M059J (cell line): ENCODE measurements around the gene OR6P1. TPM values are rescaled to one million over a fixed set of nuclear protein-coding genes. Genes with fewer than 3 reads are reported as not detected.

Experiments used
- DNase-seq: peaks from one replicate; pipeline ENCODE4 v3.0.0-alpha.2; 2012; ENCODE audit warnings: low read depth
- total RNA-seq: library from RNA; depleted of rRNA; stranded (reverse); fragments of >200 nt; shearing (Covaris generic); gene quantifications from 2 replicates; pipeline ENCODE4 v1.2.3, GENCODE V29; 2014; rRNA removed

The OR6P1 gene, protein sequence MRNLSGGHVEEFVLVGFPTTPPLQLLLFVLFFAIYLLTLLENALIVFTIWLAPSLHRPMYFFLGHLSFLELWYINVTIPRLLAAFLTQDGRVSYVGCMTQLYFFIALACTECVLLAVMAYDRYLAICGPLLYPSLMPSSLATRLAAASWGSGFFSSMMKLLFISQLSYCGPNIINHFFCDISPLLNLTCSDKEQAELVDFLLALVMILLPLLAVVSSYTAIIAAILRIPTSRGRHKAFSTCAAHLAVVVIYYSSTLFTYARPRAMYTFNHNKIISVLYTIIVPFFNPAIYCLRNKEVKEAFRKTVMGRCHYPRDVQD
- not detected in 2 replicates for total RNA-seq

DNA sequence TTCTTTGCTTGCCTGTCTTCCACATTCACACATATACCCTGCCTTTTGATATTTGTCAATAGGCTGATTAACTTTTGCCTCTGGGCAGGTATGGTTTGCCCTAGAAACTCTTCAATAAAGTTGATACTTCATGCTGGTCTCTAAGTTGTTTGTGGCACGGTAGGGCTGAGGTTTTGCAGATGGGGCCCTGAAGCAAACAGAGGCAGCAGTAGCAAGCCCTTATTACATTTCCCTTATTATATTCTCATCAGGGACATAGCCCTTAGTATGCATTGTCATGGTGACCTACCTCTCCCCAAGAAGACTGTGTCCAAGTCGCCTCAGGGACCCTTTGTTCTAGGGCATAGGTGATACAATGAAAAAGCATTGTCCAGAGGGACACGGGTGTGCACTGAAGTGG is at the start of gene OR6P1:
Gene OR6P1, minus strand, starts transcription at position 101 of the 400 bp plus-strand sequence. CDS start 6,976 bp downstream, outside the sequence.
- no peak for DNase-seq

DNA sequence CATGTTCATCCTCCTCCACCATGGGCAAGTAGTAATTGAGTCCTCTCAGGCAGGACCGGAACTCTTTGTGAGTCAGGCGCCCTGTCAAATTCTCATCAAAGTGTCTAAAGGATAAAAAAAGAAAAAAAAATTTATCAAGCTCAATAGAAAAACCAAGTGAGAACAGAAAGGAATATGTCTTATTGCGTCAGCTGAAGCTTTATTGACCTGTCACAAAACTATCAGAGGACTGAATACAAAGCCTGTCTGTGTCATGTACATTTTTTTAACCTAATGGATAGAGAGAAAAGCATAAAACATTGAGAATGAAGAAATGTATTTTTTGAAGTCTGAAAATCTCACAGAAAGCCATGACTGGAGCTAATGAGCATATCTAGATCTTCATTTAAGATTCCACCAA is 43.4 kb upstream of the OR6P1 start:
- DNase-seq = no peak

DNA sequence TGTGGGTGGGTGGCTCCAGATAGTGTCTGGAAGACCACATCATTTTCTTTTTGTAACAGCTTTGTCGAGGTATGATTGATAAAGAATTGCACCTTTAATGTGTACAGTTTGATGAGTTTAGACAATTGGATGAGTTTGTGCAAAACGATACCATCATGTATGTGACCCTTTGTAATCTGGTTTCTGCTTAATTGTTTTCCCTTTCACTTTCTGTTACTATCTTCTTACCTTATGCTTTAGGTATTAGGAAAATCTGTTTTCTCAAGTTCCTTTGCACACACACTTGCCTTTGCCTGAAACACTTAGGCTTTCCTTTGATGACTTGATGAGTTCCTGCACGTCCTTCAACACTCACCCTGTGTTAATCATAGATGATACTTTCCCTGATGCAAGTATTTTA is 41.5 kb upstream of the OR6P1 start:
- no peak for DNase-seq

DNA sequence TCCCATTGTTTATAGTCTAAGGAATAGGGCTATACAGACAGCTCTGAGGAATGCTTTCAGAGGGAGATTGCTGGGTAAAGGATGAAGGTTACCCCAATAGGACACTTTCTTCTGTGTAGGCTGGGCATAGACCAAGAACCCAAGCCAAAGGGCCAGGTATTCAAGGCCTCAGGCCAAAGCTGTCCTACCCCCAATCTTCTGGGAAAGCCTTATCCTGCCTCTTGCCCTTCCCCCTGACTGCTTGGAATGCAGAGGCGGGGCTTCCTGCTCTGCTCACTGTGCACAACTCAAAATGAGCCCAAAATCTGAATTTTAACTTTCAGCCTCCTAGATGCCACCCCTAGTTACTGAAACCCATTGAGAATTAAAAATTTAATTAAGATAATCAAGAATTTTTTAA is 36.9 kb upstream of the OR6P1 start:
- no peak for DNase-seq

DNA sequence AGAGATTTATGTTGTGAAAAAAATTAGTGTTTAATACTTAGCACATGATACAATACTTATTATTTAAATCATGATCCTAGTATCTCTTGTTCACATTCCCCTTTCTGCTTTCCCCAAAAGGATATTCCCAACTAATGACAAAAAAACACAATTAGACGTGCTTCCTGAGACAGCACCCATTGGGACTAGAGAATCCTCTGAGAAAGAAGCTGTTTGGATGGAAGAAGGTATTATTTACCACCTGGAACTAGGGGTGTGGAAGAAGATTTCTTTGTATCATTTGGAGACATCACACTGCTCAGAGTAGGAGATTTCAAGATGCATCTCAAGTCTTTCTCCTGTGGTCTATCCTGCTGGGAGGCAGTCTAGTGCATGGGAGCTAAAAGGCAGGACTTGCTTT is 34.6 kb upstream of the OR6P1 start, which contains the start of gene OR10Z1:
Gene OR10Z1, plus strand, starts transcription at position 301 of the 400 bp plus-strand sequence. CDS start 1,171 bp downstream, outside the sequence.
- DNase-seq = no peak

DNA sequence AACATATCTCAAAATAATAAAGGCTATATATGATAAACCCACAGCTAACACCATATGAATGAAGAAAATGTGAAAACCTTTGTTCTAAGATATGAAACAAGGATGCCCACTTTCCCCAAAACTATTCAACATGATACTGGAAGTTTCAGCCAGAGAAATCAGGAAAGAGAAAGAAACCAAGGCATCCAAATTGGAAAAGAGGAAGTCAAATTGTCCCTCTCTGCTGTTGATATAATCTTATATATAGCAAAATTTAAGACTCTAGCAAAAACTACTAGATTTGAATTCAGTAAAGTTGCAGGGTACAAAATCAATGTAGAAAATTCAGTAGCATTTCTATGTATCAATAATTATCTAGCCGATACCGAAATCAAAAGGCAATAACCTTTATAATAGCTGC is 30.4 kb upstream of the OR6P1 start:
- DNase-seq = no peak

DNA sequence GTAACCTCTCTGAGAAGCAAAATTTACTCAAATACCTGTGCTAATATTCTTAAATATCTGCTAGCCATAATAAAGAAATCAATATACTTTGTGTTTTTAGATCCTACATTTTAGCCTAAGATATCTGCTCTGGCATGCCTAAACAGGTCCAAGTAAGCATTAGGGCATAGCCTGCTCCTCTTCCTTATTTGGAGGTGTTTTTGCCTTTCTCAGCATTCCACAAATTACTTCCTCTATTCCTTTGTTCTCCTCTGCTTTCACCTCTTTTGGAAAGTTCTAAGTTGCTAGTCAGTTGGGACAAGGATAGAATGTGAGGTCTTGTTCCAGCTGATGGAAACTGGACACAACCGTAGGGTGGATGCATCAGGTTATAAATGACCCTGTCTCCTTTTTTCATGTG is 16.6 kb upstream of the OR6P1 start:
- no peak for DNase-seq

DNA sequence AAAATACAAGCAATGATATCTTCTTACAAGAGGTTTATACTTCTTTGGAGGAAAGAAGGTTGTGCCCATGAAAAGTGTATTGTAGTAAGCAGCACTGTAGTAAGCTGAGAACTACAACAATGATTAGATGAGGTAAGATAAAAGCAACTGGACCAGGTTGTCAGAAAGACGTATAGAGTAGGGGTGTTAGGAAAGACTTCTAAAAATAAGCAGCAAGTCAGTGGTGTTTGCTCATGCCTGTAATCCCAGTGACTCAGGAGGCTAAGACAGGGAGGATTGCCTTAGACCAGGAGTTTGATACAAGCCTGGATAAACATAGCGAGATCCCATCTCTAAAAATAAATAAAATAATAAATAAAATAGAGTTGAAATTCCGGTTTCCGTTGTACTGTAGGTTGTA is 13.6 kb upstream of the OR6P1 start:
- no peak for DNase-seq

DNA sequence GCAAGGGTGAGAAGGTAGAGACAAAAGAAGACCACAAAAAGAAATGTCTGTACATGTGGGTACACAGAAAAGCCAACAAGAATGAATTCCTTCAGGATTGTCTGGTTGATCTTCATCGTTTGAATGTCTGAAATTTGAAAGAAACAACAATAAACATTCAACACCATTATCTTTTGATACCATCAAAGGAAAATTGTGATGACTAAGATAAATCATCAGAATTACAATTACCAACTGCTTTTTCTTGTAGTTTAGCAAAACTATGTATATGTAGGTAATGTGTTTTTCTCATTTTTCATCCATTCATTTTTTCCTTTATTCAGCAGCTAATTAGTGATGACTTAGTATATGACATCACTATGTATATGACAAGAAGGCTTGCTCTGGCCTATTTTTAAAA is 9.4 kb upstream of the OR6P1 start, which contains the start of gene OR10X1:
Gene OR10X1, minus strand, starts transcription at position 167 of the 400 bp plus-strand sequence. Its CDS starts 0 bp downstream, at position 167.
- no peak for DNase-seq

DNA sequence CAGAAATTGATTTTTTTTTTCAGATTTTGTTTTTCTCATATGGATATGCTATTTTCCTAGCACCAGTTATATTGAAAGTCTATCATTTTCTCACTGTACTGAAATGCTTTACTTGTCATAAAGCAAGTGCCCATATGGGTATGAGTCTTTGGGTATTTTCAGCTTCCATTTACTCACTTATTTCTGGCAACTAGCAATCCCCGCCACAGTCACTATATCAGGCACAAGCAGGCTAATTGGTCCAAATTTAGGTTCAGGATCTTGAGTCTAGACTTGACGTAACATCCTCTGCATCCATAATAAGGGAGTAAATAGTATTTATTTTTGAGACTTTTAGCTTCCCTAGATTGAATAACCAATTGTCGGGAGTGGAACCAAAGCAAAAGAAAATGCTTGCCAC is 7.2 kb upstream of the OR6P1 start:
- DNase-seq = no peak

DNA sequence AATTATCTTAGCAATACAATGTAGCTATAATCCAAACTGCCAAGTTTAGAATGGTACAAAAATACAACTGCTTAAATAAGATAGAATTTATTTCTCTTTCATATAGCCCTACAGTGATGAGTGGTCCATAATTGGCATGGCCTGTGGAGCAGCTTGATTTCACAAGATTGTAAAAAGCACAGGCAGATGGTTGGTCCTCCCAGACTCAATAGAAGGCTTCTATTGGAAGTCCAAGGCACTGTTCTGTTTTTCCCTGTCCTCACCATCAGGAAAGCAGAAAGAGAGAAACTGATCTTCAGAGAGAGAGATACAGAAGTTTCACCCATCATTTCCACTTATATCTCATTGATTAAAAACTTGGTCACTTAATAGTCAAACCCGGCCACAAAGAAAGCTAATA is 1.8 kb upstream of the OR6P1 start:
- DNase-seq = no peak

DNA sequence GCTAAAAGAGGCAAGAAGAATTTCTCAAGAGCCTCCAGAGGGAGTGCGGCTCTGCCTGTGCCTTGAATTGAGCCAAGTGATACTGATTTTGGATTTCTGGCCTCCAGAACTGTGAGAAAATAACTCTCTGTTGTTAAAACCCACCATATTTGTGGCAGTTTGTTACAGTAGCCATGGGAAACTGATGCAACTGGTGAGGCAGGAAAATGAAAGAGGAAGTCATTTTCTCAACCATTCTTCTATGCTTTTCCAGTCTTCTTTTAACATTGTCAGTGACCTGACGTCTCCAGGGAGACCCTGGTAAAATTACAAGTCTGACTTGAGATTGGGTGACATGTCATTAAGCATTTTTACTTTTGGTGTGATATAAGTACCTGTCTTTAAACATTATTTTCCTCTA is 5.8 kb downstream of the OR6P1 start:
- DNase-seq = no peak

DNA sequence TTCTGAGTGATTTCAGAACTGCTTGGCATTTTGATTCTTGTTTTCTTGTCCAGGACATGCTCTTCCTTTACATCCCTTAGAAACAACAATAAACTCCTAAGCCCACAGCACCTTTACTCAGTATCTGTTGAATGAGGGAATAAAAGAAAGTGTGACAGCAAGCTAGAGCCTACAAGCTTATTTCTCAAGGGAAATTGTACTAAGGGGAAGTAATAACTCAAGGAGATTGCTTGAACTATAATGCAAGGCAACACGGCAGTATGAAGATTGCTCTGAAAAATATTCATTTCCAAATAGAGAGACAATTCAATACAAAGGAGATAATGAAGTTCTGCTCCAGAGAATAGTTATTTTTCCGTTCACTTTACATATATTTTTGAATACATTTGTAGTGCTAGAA is 6.5 kb downstream of the OR6P1 start:
- no peak for DNase-seq

DNA sequence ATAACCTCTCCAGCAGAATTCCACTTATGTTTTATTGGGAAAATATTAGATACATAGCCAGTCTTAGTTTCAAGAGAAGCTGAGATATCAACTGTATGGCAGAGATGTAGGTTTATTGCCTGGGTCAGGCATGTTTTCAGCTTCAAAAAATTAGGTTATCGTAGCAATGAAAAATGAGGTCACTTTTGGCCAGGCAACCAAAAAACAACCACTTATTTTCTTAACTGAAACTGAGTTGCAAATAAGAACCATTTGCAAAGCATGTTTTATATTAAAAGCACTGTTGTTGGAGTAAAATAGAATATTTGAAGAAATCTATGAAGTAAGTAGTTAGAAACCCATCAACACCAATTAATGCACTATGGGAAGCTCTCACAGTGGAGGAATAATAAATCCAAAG is 10.7 kb downstream of the OR6P1 start:
- DNase-seq = no peak

DNA sequence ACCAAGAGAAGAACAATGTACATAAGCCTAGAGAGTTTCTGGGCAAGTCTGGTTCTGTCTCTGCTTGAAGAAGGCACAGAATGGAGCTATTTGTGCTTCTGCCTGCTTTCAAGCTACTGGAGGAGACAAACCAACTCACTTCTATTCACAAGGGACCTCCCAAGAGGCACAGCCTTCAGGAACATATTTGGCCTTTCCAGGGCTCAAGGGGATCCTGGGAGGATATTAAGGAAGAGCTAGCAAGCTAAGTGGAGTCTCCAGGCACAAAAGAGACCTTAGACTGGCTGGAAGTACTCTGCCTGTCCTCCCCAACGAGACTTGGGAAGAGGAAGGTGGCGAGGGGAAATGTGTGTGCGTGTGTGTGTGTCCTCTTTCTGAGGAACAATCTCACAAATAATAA is 16.0 kb downstream of the OR6P1 start, which contains the start of gene OR6Y1:
Gene OR6Y1, minus strand, starts transcription at position 54 of the 400 bp plus-strand sequence. CDS start 6,300 bp downstream, outside the sequence.
- DNase-seq = no peak

DNA sequence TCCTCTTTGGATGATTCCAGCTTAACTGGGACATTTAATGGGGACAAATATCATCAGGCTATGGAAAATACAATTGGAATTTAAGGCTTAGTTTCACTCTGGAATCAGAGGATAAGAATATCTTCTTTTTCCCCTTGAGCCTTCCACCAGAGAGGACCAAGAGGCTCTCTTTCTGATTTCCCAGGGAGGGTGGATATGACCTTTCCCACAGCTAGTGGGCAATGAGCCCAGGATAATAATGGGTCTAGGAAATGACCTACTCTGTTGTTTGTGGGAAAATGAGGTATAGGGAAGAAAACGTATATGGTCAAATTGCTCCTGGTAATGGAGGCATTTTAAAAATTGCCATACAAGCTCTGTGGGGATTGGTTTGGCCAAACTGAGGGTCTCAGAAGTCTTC is 18.1 kb downstream of the OR6P1 start:
- no peak for DNase-seq

DNA sequence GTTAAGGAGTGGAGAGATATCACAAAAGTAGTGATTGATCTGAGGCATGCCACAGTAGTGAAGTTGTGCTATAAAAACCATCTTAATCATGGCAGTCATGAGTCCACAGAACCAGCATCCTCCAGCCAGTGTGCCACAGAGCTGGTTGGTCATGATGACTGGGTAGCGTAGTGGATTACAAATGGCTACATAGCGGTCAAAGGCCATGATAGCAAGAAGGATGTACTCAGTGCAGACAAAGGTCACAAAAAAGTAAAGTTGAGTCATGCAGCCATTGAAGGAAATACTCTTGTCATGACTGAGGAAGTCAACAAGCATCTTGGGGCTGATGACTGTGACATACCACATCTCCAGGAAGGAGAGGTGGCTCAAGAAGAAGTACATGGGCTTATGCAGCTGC is 22.8 kb downstream of the OR6P1 start:
- no peak for DNase-seq

DNA sequence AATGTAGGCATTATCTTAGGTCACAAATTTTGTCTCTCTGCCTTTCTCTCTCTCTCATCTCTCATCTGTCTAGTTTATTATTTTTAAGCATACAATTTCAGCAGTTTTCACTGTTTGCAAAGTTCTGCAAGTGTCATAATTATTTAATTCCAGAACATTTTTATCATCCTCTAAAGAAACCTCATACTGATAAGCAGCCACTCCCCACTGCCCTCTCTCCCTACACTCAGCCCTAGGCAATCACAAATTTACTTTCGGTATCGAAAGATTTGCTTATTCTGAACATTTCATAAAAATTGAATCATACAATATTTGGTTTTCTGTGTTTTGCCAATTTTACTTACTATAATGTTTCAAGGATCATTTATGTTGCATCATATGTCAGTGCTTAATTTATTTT is 32.8 kb downstream of the OR6P1 start:
- DNase-seq = no peak

DNA sequence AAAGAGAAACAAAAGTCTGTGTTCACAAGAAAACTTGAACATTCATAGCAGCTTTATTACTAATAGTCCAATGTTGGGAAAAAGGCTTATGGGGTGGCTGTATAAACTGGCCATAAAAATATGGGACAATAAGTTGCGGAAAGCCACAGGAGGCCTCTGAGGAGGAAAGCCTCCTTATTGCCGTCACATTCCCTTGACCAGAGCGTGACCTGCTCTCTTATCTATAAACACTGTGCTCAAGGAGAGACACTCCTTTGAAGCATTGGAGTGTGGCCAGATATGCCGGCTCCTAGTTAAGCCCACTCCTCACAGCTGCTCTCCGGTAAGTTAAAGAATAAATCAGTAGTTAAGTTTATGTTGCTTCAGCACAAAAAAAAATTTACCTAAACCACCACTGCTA is 35.9 kb downstream of the OR6P1 start:
- no peak for DNase-seq

DNA sequence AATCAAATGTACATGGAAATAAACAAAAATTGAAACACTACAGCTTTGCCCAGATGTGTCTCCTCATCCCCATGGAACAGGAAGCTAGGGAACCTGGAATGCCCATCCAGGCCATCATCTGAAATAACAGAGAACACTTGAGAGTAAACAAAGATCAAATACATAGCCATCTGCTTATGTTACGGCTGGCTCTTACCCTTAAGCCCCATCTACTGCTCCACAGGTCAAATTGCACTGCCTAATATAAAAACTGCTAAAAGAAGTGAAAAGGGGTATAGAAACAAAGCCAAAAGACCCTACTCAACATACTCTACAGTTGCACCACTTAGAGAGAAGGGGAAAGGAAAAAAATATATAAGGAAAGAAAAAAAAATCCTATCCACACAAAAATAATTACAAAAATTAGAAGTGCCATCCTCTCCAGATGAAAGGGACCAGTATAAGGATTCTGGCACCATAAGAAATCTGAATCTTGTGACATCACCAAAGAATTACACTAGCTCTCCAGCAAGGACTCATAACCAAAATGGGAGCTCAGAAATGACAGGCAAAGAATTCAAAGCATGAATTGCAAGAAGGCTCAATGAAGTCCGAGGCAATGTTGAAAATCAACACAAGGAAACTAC is 43.1 kb downstream of the OR6P1 start:
- DNase-seq = peak; percentile 25

DNA sequence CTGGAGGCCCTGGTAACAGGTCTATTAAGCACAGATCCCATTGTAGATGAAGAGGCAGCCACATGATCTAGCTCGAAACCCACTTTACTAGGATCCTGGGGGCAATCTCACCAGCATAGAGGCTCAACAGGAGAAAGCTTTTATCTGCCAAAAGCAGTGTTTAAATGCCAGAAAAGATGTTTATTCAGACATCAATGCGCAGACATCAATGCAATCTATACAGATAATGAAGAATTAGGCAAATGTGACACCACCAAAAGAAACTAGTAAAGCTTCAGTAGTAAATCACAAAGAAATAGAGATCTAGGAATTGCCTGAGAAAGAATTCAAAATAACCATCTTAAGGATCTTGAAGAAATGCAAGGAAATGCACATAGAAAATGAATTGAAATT is 48.7 kb downstream of the OR6P1 start:
- no peak for DNase-seq

DNA sequence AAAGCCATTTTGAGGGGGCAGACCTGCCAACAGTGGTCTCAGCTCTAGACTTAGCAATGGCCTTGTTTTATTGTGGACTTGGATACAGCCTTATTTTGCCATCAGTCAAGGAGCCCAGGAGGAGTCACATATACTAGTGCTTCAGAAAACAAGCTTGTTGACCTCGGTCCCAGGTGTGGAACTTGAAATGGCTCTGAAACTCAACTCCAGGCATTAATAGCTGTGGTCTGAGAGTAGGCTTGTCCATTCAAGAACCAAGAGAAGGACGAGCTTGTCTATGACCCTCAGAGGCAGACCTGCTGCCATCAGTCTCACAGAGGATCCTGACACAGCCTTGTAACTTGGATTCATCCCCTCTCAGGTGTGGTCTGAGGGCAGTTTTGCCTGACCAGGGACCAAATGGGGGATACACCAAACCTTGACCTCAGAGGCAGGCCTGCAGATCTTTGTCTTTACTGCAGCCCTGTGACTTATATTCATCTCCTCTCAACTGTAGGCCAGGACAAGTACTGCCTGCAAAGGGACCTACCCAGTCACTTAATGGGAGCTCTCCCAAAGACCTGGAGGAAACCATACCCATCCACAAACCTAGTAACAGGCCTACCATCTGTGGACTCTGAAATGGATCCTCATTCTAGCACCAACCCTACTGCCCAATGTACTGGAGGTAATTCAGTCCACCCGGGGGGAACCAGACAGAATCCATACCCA is 49.3 kb downstream of the OR6P1 start:
- no peak for DNase-seq

DNA sequence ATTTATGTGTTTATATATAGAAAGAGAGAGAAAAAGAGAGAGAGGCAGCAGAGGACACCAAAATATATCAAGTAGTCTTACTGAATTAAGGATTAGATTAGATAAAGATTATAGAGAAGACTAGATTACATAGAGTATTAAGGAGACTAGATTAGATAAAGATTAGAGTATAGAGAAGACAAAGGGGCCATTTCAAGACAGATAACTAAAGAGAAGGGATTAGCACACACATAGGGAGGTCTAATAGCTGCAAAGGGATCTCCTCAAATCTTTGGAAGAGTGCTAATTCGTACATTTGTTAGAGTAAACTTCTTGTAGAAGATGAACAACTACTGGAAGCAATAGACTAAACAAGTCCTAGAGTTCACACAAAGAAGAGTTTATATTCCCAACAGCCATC is 50.4 kb downstream of the OR6P1 start:
- no peak for DNase-seq
